Stimulated activated CD8-positive, alpha-beta memory T cell treated with anti-CD3 and anti-CD28 coated beads, Interleukin-12 subunit alpha, Interleukin-12 subunit beta, amount 100 ng/mL, for 24 hours (primary cell): ENCODE results near the gene ANKRD55.
A peak's percentile ranks its signal among the peaks of the same experiment; 100 is the strongest.
"Not testable (repeated sequence)": the region's sequence is repeated elsewhere in the genome, so short reads cannot be mapped to it uniquely, and the experiment has no call there.

ENCODE experiments used
- DNase-seq: peaks from one replicate; pipeline ENCODE4 v3.0.0-alpha.2; 2020; ENCODE audit errors: extremely low read depth

Gene ANKRD55

DNA sequence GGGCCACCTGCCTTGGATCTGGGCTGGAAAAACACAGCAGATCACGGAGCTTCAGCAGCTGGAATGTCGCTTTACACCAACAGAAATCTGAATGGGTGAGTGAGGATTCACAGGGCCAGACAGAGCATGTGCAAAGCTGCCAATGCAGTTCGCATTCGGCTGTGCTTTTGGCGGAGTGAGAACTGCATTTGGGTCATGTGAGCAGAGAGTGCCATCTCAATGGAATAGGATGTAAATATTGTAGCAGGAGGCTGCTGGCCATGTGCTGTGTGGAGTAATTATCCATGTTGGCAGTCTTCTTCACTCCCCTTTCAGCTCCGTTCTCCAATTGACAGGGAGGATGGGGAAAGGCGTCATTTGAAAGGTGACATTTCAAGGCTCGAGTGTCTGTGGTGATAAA, at the start of gene ANKRD55:
TSS of gene ANKRD55 (minus strand) at position 101 of the 400 bp plus-strand sequence. CDS start 417 bp downstream, outside the sequence.
- no peak for DNase-seq

GRCh38 chr5:56282216-56282615, 49.1 kb upstream of the ANKRD55 start:
- no peak for DNase-seq

GRCh38 chr5:56281489-56282165, 48.5 kb upstream of the ANKRD55 start:
- DNase-seq, result no peak

DNA sequence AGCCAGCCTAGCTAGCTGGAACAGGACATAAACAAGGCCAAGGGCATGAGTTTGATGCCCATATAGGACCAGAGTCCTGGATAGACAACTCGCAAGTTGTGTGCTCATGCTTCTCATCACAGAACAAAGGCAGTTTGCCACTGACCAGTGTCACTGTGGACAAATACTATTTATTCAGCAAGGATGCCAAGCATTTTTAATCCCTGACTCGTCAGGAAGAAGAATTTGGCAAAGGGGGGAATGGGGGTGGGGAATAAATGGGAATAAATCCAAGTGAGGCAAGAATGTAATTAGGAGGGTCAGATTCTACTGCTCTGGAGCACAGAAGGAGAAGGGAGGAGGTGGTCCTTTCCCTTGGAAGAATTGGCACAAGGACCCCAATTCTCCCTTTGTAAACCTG, 46.8 kb upstream of the ANKRD55 start:
- no peak for DNase-seq

DNA sequence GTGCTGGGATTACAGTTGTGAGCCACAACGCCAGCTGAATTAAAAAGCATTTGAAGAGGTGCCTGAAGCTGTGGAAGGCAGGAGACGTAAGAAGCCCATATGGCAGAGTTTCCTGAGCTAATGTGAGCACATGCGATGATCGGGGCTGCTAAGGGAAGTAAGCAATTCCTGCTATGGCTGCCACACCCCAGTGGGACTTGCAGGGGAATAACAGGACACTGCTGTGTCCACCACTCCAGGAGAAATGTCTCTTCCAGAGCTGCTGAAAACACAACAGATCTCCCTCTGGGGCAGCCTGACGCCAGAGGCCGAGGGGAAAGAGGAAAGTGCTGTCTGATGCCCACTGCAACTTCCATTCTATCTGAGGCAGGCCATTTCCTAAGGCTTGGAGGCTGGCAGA, 46.2 kb upstream of the ANKRD55 start:
- no peak for DNase-seq

GRCh38 chr5:56278335-56278753, 45.2 kb upstream of the ANKRD55 start:
- DNase-seq, result no peak

GRCh38 chr5:56277573-56277972, 44.4 kb upstream of the ANKRD55 start:
- DNase-seq, result no peak

DNA sequence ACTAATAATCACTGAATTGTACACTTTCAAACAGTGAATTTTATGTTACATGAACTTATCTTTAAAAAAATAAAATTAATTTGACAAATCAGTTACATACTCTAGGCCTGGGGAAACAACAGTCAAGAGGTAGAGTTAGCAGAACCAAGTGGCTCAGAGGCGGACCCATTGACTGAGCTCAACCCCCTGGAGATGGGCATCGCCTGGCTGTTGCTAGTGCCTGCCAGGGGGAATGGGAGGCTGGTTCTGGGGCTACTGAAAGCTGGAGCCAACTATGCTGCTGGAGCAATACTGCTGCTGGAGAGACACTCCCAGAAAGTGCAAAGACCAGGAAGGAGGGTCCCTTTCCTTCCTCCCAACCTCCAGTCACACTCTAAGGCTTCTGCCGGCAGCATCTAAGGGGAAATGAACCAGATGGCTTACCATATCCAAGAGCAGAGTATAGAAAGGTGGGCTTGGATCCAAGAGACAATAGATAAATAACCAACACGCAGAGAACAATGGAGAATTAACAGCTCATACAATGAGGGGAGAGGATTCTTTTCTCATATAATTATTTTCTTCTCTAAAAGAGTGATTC, 40.3 kb upstream of the ANKRD55 start:
- DNase-seq, result no peak

DNA sequence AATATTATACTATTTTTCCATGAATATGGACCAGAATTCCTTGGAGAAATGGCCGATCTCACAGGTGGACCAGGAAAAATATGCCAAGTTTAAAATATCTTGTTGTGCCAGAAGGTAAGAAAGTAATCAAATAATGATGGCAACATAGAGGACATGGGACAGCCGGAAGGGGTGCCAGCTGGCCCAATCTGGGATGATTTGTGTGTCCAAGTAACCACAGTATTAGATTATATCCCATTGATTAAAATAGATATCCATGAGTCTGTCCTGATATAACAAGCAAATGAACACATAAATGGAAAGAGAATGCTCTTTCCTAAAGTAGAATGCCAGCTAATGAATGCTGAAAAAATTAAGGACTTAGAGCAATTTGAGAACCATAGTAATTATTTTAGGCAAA, 39.6 kb upstream of the ANKRD55 start:
- DNase-seq, result no peak

DNA sequence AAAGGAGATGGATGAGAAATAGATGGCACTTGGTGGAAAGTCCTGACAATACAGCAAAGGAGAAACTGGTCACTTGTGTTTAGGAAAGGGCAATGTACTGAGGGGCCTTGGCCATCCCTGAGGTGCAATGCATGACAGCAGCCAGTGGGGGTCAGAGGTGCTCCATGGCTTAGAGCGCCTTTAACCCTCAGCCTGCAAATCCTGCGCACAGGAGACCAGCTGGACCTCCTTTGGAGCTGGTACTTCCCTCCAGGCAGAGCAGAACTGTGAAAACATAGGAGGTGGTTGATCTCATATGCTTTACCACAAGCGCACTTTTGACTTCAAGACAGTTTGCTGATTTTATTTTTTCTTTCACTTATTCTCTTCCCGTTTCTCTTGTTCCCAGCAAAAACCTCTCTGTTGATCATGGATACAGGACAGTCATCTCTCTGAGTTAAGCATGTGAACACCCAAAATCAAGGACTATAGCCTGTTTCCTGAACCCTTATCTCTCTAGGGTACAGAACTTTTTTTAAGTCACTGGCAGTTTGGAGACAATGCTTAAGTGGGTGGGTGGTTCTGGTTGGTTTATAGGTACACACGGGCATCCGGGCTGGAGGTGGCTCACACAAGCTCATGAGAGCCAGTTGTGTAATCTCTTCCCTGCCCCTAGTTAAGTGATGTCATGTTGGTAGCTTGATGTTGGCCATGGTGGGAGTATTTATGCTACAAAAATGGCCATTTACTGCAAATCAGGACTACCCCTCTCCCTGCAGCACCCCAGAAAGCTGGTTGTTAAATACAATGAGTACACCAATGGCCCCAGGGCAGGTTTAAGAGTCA, 37.6 kb upstream of the ANKRD55 start:
- peak; percentile 36 for DNase-seq

- no peak for DNase-seq
These were observed 36.9 kb upstream of the ANKRD55 start for GRCh38 chr5:56270058-56270457.

- DNase-seq, result no peak
These were observed 36.2 kb upstream of the ANKRD55 start for GRCh38 chr5:56269216-56269927.

GRCh38 chr5:56268707-56269106, 35.6 kb upstream of the ANKRD55 start:
- not testable (repeated sequence) for DNase-seq

DNA sequence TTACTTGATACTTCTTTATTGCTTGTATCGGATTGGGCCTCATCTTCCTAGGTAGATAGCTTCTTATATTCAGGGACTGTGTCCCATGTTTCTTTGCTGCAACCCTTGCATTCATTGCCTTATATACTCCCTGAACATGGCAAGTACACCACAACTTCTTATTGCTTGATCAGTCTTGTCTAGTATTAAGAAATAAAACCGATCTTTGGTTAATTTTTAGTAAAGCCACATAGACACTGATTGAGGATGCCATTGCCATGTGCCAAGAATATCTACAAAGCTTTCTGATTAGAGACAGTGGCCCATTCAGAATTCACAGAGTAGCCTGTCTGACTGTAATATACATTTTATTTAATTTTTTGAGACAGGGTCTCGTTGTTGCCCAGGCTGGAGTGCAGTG, 34.7 kb upstream of the ANKRD55 start:
- DNase-seq, result no peak

DNA sequence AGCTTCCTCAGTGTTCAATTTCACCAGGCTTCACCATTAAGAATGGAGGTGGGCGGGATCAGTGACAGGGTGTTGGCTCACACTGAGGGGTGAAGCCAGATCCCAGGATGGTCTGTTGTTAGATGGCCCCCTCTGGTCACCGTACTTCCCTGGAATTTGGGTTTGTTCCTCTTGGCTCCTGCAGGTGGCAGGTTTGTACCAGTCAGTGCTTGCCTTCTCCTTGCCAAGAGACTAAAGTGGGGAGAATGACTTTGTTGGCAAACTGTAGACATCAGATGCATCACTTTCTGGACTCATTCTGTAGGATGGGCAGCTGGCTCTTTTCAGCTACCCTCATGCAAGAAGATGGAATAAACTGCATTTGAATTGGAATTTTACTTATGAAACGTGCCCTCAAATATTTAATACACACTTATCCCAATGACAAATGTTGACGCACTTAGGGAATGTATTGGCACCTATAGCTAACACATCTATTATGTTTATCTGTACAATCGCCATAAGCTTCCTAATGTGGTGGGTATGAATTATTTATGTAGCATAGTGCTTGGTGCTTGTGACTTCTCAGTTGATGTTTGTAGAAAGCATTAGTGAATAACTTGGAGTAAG, 31.4 kb upstream of the ANKRD55 start:
- no peak for DNase-seq

DNA sequence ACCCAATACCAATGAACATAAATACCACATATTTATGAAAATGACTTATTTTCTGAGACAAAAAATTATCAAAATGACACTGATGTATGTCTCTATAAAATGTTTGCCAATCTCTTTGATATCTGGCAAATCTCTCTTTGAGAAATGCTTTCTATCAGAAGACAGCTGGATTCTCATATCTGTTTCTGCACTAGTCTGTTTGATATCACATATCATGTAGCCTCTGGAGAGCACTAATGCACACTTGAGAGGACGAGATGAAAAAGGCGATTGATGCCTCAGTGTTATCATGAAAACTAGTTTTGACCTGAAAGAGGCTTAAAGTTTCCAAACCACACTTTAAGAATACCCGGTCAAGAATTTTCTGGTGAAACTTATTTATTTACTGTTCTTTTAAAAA, 29.1 kb upstream of the ANKRD55 start:
- no peak for DNase-seq

DNA sequence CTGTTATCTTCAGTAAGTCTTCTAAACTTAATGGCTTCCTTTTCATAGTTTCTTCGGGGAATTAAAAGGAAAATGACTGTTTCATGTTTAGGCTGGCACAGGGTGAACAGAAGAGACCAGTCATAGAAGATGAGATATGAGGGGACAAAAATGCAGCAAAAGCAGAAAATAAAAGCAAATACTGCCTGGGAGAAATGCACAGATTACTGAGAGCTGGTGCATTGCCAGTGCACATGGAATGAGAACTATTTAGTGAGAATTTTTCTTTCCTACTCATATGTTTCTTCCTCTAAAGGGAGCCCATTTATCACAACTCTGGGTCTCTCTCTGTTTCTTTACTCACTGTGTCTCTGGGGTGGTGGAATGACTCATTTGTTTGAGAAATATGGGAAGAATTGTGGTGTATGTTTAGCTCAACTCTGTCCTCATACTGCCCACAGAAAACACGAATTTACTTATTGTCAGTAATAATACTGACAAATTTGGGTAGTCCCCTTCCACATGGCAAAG, 25.9 kb upstream of the ANKRD55 start:
- no peak for DNase-seq

DNA sequence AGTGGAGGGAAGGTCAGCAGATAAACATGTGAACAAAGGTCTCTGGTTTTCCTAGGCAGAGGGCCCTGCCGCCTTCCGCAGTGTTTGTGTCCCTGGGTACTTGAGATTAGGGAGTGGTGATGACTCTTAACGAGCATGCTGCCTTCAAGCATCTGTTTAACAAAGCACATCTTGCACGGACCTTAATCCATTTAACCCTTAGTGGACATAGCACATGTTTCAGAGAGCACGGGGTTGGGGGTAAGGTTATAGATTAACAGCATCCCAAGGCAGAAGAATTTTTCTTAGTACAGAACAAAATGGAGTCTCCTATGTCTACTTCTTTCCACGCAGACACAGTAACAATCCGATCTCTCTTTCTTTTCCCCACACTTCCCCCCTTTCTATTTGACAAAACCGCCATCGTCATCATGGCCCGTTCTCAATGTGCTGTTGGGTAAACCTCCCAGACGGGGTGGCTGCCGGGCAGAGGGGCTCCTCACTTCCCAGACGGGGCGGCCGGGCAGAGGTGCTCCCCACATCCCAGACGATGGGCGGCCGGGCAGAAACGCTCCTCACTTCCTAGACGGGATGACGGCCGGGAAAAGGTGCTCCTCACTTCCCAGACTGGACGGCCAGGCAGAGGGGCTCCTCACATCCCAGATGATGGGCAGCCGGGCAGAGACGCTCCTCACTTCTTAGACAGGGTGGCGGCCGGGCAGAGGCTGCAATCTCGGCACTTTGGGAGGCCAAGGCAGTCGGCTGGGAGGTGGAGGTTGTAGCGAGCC, 24.8 kb upstream of the ANKRD55 start:
- not testable (repeated sequence) for DNase-seq

DNA sequence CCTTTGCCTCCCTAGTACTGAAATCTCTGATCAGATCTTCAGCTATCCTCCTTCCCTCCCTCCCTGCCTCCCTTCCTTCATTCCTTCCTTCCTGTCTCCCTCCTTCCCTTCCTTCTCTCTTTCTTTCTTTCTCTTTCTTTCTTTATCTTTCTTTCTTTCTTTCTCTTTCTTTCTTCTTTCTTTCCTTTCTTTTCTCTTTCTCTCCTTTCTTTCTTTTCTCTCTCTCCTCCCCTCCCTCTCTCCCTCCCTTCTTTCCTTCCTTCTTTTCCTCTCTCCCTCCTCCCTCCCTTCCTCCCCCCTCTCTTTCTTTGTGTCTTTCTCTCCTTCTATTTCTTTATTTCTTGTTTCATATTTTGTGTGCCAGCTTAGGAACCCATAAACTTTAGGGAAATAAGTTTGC, 23.9 kb upstream of the ANKRD55 start:
- DNase-seq, result no peak

GRCh38 chr5:56255502-56255901, 22.4 kb upstream of the ANKRD55 start:
- no peak for DNase-seq

- DNase-seq, result no peak
These were observed 20.8 kb upstream of the ANKRD55 start for GRCh38 chr5:56253924-56254323.
